GM23338 (cell line): ENCODE data around the gene NOP56. TPM values are rescaled to one million over a fixed set of nuclear protein-coding genes. Genes with fewer than 3 reads are reported as not detected.

Experiments
- ATAC-seq: fragments of 200-7000 bp; cut with Tn5 transposase; 3 replicates; pipeline ENCODE4 v1.9.1; 2020
- DNase-seq: peaks from one replicate; pipeline ENCODE4 v3.0.0-alpha.2; 2015; ENCODE audit warnings: low spot score
- H2AFZ ChIP-seq: fragments of 200-600 bp; sonication (generic); 2 replicates; pipeline ENCODE4 v1.8.0; 2016; ENCODE audit warnings: antibody characterized with exemption, mild to moderate bottlenecking, moderate library complexity
- H3F3A ChIP-seq: fragments of 200-600 bp; sonication (generic); replicated peaks from 2 replicates; pipeline ENCODE4 v1.8.0; 2017; ENCODE audit warnings: antibody characterized with exemption, mixed run types, low read depth
- H3K27ac ChIP-seq: fragments of 200-600 bp; sonication (generic); 2 replicates; pipeline ENCODE4 v1.6.1; 2016; ENCODE audit warnings: low read depth
- H3K27me3 ChIP-seq: fragments of 200-600 bp; sonication (generic); 2 replicates; pipeline ENCODE4 v1.8.0; 2016; ENCODE audit warnings: mild to moderate bottlenecking, mixed run types, moderate library complexity; ENCODE audit not compliant: insufficient read depth
- H3K36me3 ChIP-seq: fragments of 200-600 bp; sonication (generic); 2 replicates; pipeline ENCODE4 v1.8.0; 2016; ENCODE audit warnings: mild to moderate bottlenecking; ENCODE audit not compliant: insufficient read depth
- H3K4me1 ChIP-seq: fragments of 200-600 bp; sonication (generic); 2 replicates; pipeline ENCODE4 v1.8.0; 2016; ENCODE audit warnings: mild to moderate bottlenecking, moderate library complexity; ENCODE audit not compliant: insufficient read depth
- H3K4me2 ChIP-seq: fragments of 200-600 bp; sonication (generic); 2 replicates; pipeline ENCODE4 v1.7.1; 2017; ENCODE audit warnings: mixed run types
- H3K4me3 ChIP-seq: fragments of 200-600 bp; sonication (generic); 2 replicates; pipeline ENCODE4 v1.6.1; 2016; ENCODE audit warnings: mixed run types
- H3K79me2 ChIP-seq: fragments of 200-600 bp; sonication (generic); replicated peaks from 2 replicates; pipeline ENCODE4 v1.8.0; 2017; ENCODE audit warnings: mild to moderate bottlenecking; ENCODE audit not compliant: insufficient read depth
- H3K9me2 ChIP-seq: fragments of 200-600 bp; sonication (generic); 2 replicates; pipeline ENCODE4 v1.8.0; 2017; ENCODE audit not compliant: insufficient read depth
- H4K20me1 ChIP-seq: fragments of 200-600 bp; sonication (generic); replicated peaks from 2 replicates; pipeline ENCODE4 v1.8.0; 2017; ENCODE audit warnings: mild to moderate bottlenecking; ENCODE audit not compliant: insufficient read depth
- H3K27ac Mint-ChIP-seq: 2 replicates; pipeline ENCODE4 v1.8.0; 2020; ENCODE audit warnings: inconsistent platforms, mild to moderate bottlenecking, moderate library complexity, mixed read lengths
- H3K27me3 Mint-ChIP-seq: 3 replicates; pipeline ENCODE4 v1.8.0; 2022; ENCODE audit warnings: low read depth, mild to moderate bottlenecking, moderate library complexity, mixed read lengths, inconsistent platforms; ENCODE audit not compliant: insufficient read depth, poor library complexity
- H3K36me3 Mint-ChIP-seq: 3 replicates; pipeline ENCODE4 v1.8.0; 2021; ENCODE audit warnings: low read depth, mild to moderate bottlenecking, inconsistent platforms, moderate library complexity, mixed read lengths
- H3K4me1 Mint-ChIP-seq: 3 replicates; pipeline ENCODE4 v1.8.0; 2020; ENCODE audit warnings: mild to moderate bottlenecking, inconsistent platforms, mixed read lengths
- H3K4me3 Mint-ChIP-seq: 3 replicates; pipeline ENCODE4 v1.8.0; 2021; ENCODE audit warnings: moderate library complexity, mild to moderate bottlenecking, inconsistent platforms, mixed read lengths
- H3K9me3 Mint-ChIP-seq: 3 replicates; pipeline ENCODE4 v1.8.0; 2020; ENCODE audit warnings: moderate library complexity, mild to moderate bottlenecking, inconsistent platforms, mixed read lengths
- CTCF ChIP-seq, 2 experiments: fragments of 200-600 bp in 1 of 2; sonication (generic) in 1 of 2; conservative IDR thresholded peaks; 2 replicates each; pipeline versions ENCODE4 v1.5.1 to v1.6.1; 2016 to 2017; ENCODE audit warnings: antibody characterized with exemption in 2 of 2, low read depth in 2 of 2, mild to moderate bottlenecking in 2 of 2, moderate library complexity in 1 of 2
- ETS1 ChIP-seq: IDR thresholded peaks from 2 replicates; pipeline ENCODE4 v1.6.1; 2016; ENCODE audit warnings: antibody characterized with exemption
- EZH2 ChIP-seq: fragments of 200-600 bp; sonication (generic); IDR thresholded peaks from one replicate; pipeline ENCODE4 v1.8.0; 2017; ENCODE audit warnings: antibody characterized with exemption, mild to moderate bottlenecking, low read depth; ENCODE audit not compliant: unreplicated experiment
- EZH2phosphoT487 ChIP-seq: fragments of 200-600 bp; sonication (generic); IDR thresholded peaks from one replicate; pipeline ENCODE4 v1.8.1; 2018; ENCODE audit warnings: antibody characterized with exemption; ENCODE audit not compliant: unreplicated experiment
- NANOG ChIP-seq: IDR thresholded peaks from 2 replicates; pipeline ENCODE4 v1.6.1; 2016; ENCODE audit warnings: antibody characterized with exemption, borderline replicate concordance
- POLR2AphosphoS5 ChIP-seq: IDR thresholded peaks from 2 replicates; pipeline ENCODE4 v1.6.1; 2016; ENCODE audit warnings: antibody characterized with exemption, low read depth
- STAT1 ChIP-seq: IDR thresholded peaks from one replicate; pipeline ENCODE4 v1.6.1; 2016; ENCODE audit warnings: antibody characterized with exemption; ENCODE audit not compliant: unreplicated experiment
- ZNF114 ChIP-seq: fragments of 250-450 bp; sonication (Bioruptor Pico); IDR thresholded peaks from 2 replicates; pipeline ENCODE4 v1.5.0; 2020; ENCODE audit warnings: mild to moderate bottlenecking, moderate library complexity
- polyA plus RNA-seq: library from polyadenylated mRNA; unstranded; fragments of >200 nt; fragmentation: Nextera tagmentation; extraction: Ambion mirVana; gene quantifications from 2 replicates; pipeline ENCODE4 v1.2.1, GENCODE V29; 2016
- total RNA-seq: library from RNA; depleted of rRNA; stranded (reverse); fragments of >200 nt; shearing (Covaris generic); gene quantifications from 2 replicates; pipeline ENCODE4 v1.2.3, GENCODE V29; 2014

Gene NOP56
- total and polyA plus RNA-seq, 2 experiments from 2014 or later: 447 to 576 TPM

- H2AFZ ChIP-seq: peak overlapping the region; percentile 60
- ATAC-seq: no peak
- no peaks in the 10 kb centered on the region for H3K9me2 ChIP-seq
- no peak overlapping the region for H3K4me3 ChIP-seq
- no peaks in the 10 kb centered on the region for H3K36me3 ChIP-seq
- Mint-ChIP-seq H3K4me3 (no peak overlapping the region), H3K27me3 (no peaks in the 10 kb centered on the region), H3K36me3 (peaks cover 5% of the 10 kb centered on the region; the same call in 2 of the 3 replicates), H3K9me3 (peaks cover 25% of the 10 kb centered on the region), H3K4me1 (peaks cover 5% of the 10 kb centered on the region; the same call in 2 of the 3 replicates), H3K27ac (no peak overlapping the region)
- H3K27ac ChIP-seq: no peak overlapping the region
- H3K27me3 ChIP-seq: no peaks in the 10 kb centered on the region
- H3F3A ChIP-seq: no peaks in the 10 kb centered on the region
- H3K79me2 ChIP-seq: no peaks in the 10 kb centered on the region
- H3K4me2 ChIP-seq: no peak overlapping the region
- no peak for TF ChIP-seq ZNF114 (CRISPR knock-in tag)
- TF ChIP-seq CTCF (conservative IDR thresholded peaks at IDR 0.05; ENCODE audit: low read depth in 2 of 2): no peak
- DNase-seq: no peak
- H3K4me1 ChIP-seq: no peaks in the 10 kb centered on the region
- no peaks in the 10 kb centered on the region for H4K20me1 ChIP-seq
These were observed 49.7 kb upstream of the NOP56 start for GRCh38 chr20:2602746-2603145.

GRCh38 chr20:2603816-2604505 lies 48.5 kb upstream of the NOP56 start:
- no peak for DNase-seq
- Mint-ChIP-seq H3K4me1 (peaks cover 5% of the 10 kb centered on the region; the same call in 2 of the 3 replicates), H3K27ac (no peak overlapping the region), H3K36me3 (peaks cover 5% of the 10 kb centered on the region; the same call in 2 of the 3 replicates), H3K27me3 (no peaks in the 10 kb centered on the region), H3K4me3 (no peak overlapping the region), H3K9me3 (peaks cover 28% of the 10 kb centered on the region)
- no peaks in the 10 kb centered on the region for H3K79me2 ChIP-seq
- H3K4me2 ChIP-seq: no peak overlapping the region
- no peaks in the 10 kb centered on the region for H3K4me1 ChIP-seq
- H2AFZ ChIP-seq: no peak overlapping the region
- no peaks in the 10 kb centered on the region for H3F3A ChIP-seq
- H3K4me3 ChIP-seq: no peak overlapping the region
- ATAC-seq: peak; percentile 48
- no peaks in the 10 kb centered on the region for H3K36me3 ChIP-seq
- no peaks in the 10 kb centered on the region for H4K20me1 ChIP-seq
- no peak overlapping the region for H3K27ac ChIP-seq
- TF ChIP-seq NANOG (no peak), ETS1 (no peak), EZH2phosphoT487 (no peak), EZH2 (no peak), STAT1 (no peak), POLR2AphosphoS5 (no peak)
- H3K9me2 ChIP-seq: no peaks in the 10 kb centered on the region
- H3K27me3 ChIP-seq: no peaks in the 10 kb centered on the region
